DMS79 treated with DMSO at 0.1 percent for 48 hours (cell line): Measurements from ENCODE around the gene NOL4L.
A peak's percentile ranks its signal among the peaks of the same experiment; 100 is the strongest.

Experiments
- DNase-seq: peaks from one replicate; lab custom pipeline; 2025; lab: John Stamatoyannopoulos, UW

Gene NOL4L

GRCh38 chr20:32523613-32524213 is 61.4 kb downstream of the NOL4L start:
- no peak for DNase-seq

GRCh38 chr20:32522776-32523612 is 62.1 kb downstream of the NOL4L start:
- no peak for DNase-seq

GRCh38 chr20:32522526-32522775 is 62.7 kb downstream of the NOL4L start:
- no peak for DNase-seq

GRCh38 chr20:32521780-32522525 is 63.2 kb downstream of the NOL4L start:
- peak; percentile 80 for DNase-seq

- no peak for DNase-seq
Measured at GRCh38 chr20:32520927-32521203, 64.3 kb downstream of the NOL4L start.

GRCh38 chr20:32519381-32519730 is 65.8 kb downstream of the NOL4L start:
- DNase-seq, result no peak

- no peak for DNase-seq
Measured at GRCh38 chr20:32518593-32519380, 66.3 kb downstream of the NOL4L start.

- DNase-seq, result no peak
Measured at GRCh38 chr20:32517914-32518592, 67.1 kb downstream of the NOL4L start.

GRCh38 chr20:32517518-32517873 is 67.6 kb downstream of the NOL4L start:
- DNase-seq, result no peak

- no peak for DNase-seq
Measured at GRCh38 chr20:32516583-32517517, 68.3 kb downstream of the NOL4L start.

GRCh38 chr20:32515631-32516101 is 69.5 kb downstream of the NOL4L start:
- no peak for DNase-seq

GRCh38 chr20:32514760-32515159 is 70.4 kb downstream of the NOL4L start:
- no peak for DNase-seq

GRCh38 chr20:32513031-32513866 is 71.9 kb downstream of the NOL4L start:
- no peak for DNase-seq

- no peak for DNase-seq
Measured at GRCh38 chr20:32512047-32512385, 73.1 kb downstream of the NOL4L start.

GRCh38 chr20:32511358-32512046 is 73.6 kb downstream of the NOL4L start:
- no peak for DNase-seq

GRCh38 chr20:32510601-32511357 is 74.4 kb downstream of the NOL4L start:
- DNase-seq, result peak; percentile 78

GRCh38 chr20:32510120-32510600 is 75.0 kb downstream of the NOL4L start:
- no peak for DNase-seq

GRCh38 chr20:32509639-32510066 is 75.5 kb downstream of the NOL4L start:
- DNase-seq, result no peak

- no peak for DNase-seq
Measured at GRCh38 chr20:32508775-32509119, 76.4 kb downstream of the NOL4L start.
